IMR-90 (cell line): ENCODE measurements around the gene SPINT2. TPM values are rescaled to one million over a fixed set of nuclear protein-coding genes. Genes with fewer than 3 reads are reported as not detected.

Experiments
- ATAC-seq: fragments of 200-7000 bp; cut with Tn5 transposase; 2 replicates; pipeline ENCODE4 v1.9.1; 2020; ENCODE audit warnings: low read depth, mild to moderate bottlenecking, moderate library complexity
- BruUV-seq: library from RNA; stranded (reverse); fragments of 400-500 nt; replicated peaks from 2 replicates; lab custom pipeline; 2021; lab: Mats Ljungman, UMichigan
- CTCF ChIA-PET: fragments of 300-600 bp; formaldehyde crosslinking; extraction: SDS; loops from one replicate; lab custom pipeline; 2021; ENCODE audit warnings: antibody characterized with exemption; lab: Yijun Ruan, JAX
- POLR2A ChIA-PET: fragments of 300-600 bp; sonication (Branson Sonifier 250); formaldehyde crosslinking; loops from one replicate; lab custom pipeline; 2022; ENCODE audit warnings: antibody characterized with exemption; ENCODE audit not compliant: unreplicated experiment; lab: Charles Lee
- DNase-seq: peaks from one replicate; pipeline ENCODE4 v3.0.0; 2013
- H2AFZ ChIP-seq: replicated peaks from 2 replicates; pipeline ENCODE3; 2013; ENCODE audit warnings: low read length, mild to moderate bottlenecking; ENCODE audit not compliant: poor library complexity
- H2AK5ac ChIP-seq: 2 replicates; pipeline ENCODE4 v1.6.1; 2013; ENCODE audit warnings: low read depth, low read length, inconsistent platforms
- H2AK9ac ChIP-seq: replicated peaks from 2 replicates; pipeline ENCODE3; 2013; ENCODE audit warnings: mild to moderate bottlenecking, low read depth, low read length, moderate library complexity; ENCODE audit not compliant: poor library complexity
- H2BK120ac ChIP-seq: 2 replicates; pipeline ENCODE4 v1.6.1; 2013; ENCODE audit warnings: low read depth, low read length, inconsistent platforms
- H2BK15ac ChIP-seq: 3 replicates; pipeline ENCODE4 v1.6.1; 2013; ENCODE audit warnings: low read depth, low read length, inconsistent platforms
- H2BK20ac ChIP-seq: 2 replicates; pipeline ENCODE4 v1.6.1; 2013; ENCODE audit warnings: low read depth, mild to moderate bottlenecking, inconsistent platforms, low read length, moderate library complexity
- H2BK5ac ChIP-seq: 2 replicates; pipeline ENCODE4 v1.6.1; 2013; ENCODE audit warnings: mild to moderate bottlenecking, low read depth, low read length, inconsistent platforms; ENCODE audit not compliant: poor library complexity, severe bottlenecking
- H3K14ac ChIP-seq: replicated peaks from 2 replicates; pipeline ENCODE4 v1.6.1; 2013; ENCODE audit warnings: low read depth, low read length, inconsistent platforms
- H3K18ac ChIP-seq: 2 replicates; pipeline ENCODE4 v1.6.1; 2013; ENCODE audit warnings: low read depth, low read length, control low read depth
- H3K23ac ChIP-seq: 2 replicates; pipeline ENCODE4 v1.6.1; 2013; ENCODE audit warnings: low read depth, low read length, inconsistent platforms
- H3K27ac ChIP-seq: 2 replicates; pipeline ENCODE4 v1.5.1; 2013; ENCODE audit warnings: mild to moderate bottlenecking, control low read depth, low read length; ENCODE audit not compliant: insufficient read depth
- H3K27me3 ChIP-seq: 2 replicates; pipeline ENCODE4 v1.6.1; 2013; ENCODE audit warnings: low read length; ENCODE audit not compliant: control insufficient read depth, insufficient read depth
- H3K36me3 ChIP-seq: 2 replicates; pipeline ENCODE4 v1.6.1; 2013; ENCODE audit warnings: low read length, mixed read lengths; ENCODE audit not compliant: control insufficient read depth, insufficient read depth
- H3K4ac ChIP-seq: 2 replicates; pipeline ENCODE4 v1.6.1; 2013; ENCODE audit warnings: low read depth, low read length, inconsistent platforms
- H3K4me1 ChIP-seq: 2 replicates; pipeline ENCODE4 v1.6.1; 2013; ENCODE audit warnings: low read length, mixed read lengths; ENCODE audit not compliant: control insufficient read depth, insufficient read depth
- H3K4me2 ChIP-seq: 2 replicates; pipeline ENCODE4 v1.6.1; 2013; ENCODE audit warnings: low read depth, mild to moderate bottlenecking, control low read depth, low read length, moderate library complexity
- H3K4me3 ChIP-seq: 2 replicates; pipeline ENCODE4 v1.5.1; 2013; ENCODE audit warnings: low read depth, mild to moderate bottlenecking, control low read depth, low read length, moderate library complexity; ENCODE audit not compliant: insufficient read depth
- H3K56ac ChIP-seq: 2 replicates; pipeline ENCODE4 v1.6.1; 2013; ENCODE audit warnings: low read length, inconsistent platforms; ENCODE audit not compliant: insufficient read depth; ENCODE audit errors: extremely low read depth
- H3K79me1 ChIP-seq, 2 experiments: 2 replicates each; pipeline ENCODE4 v1.6.1; 2013; ENCODE audit warnings: low read length in 2 of 2, inconsistent platforms in 1 of 2, low read depth in 1 of 2
- H3K9ac ChIP-seq: 2 replicates; pipeline ENCODE4 v1.6.1; 2013; ENCODE audit warnings: low read depth, low read length, control low read depth
- H3K9me1 ChIP-seq: 2 replicates; pipeline ENCODE4 v1.6.1; 2013; ENCODE audit warnings: low read length, inconsistent platforms; ENCODE audit not compliant: insufficient read depth
- H3K9me3 ChIP-seq: 2 replicates; pipeline ENCODE4 v1.6.1; 2013; ENCODE audit warnings: low read length; ENCODE audit not compliant: control insufficient read depth, insufficient read depth
- H4K20me1 ChIP-seq: 2 replicates; pipeline ENCODE4 v1.6.1; 2013; ENCODE audit warnings: low read length, inconsistent platforms; ENCODE audit not compliant: insufficient read depth
- H4K5ac ChIP-seq: 2 replicates; pipeline ENCODE4 v1.6.1; 2013; ENCODE audit warnings: mild to moderate bottlenecking, low read depth, low read length, control low read depth
- H4K8ac ChIP-seq, 2 experiments: 2 replicates each; pipeline ENCODE4 v1.6.1; 2013; ENCODE audit warnings: low read depth in 2 of 2, low read length in 2 of 2, control low read depth in 1 of 2, inconsistent platforms in 1 of 2
- H4K91ac ChIP-seq: 2 replicates; pipeline ENCODE4 v1.6.1; 2013; ENCODE audit warnings: low read depth, low read length, inconsistent platforms; ENCODE audit not compliant: insufficient read depth
- BHLHE40 ChIP-seq: fragments of 150-350 bp; IDR thresholded peaks from 2 replicates; pipeline ENCODE4 v1.6.1; 2016; ENCODE audit warnings: mild to moderate bottlenecking, low read depth, low read length
- CEBPB ChIP-seq: IDR thresholded peaks from 2 replicates; pipeline ENCODE4 v1.6.1; 2012; ENCODE audit warnings: low read depth, low read length, improper control_type of control experiment
- CHD1 ChIP-seq: IDR thresholded peaks from 2 replicates; pipeline ENCODE4 v1.6.1; 2012; ENCODE audit warnings: low read depth, low read length, improper control_type of control experiment
- CTCF ChIP-seq: conservative IDR thresholded peaks from 2 replicates; pipeline ENCODE4 v1.5.1; 2012; ENCODE audit warnings: mild to moderate bottlenecking, low read depth, low read length, improper control_type of control experiment
- FOS ChIP-seq: fragments of 150-350 bp; IDR thresholded peaks from 2 replicates; pipeline ENCODE4 v1.6.1; 2016; ENCODE audit warnings: low read depth, low read length
- MAFK ChIP-seq: IDR thresholded peaks from 2 replicates; pipeline ENCODE4 v1.6.1; 2012; ENCODE audit warnings: low read depth, low read length, improper control_type of control experiment
- MAZ ChIP-seq: IDR thresholded peaks from 2 replicates; pipeline ENCODE4 v1.6.1; 2012; ENCODE audit warnings: low read depth, mild to moderate bottlenecking, low read length, improper control_type of control experiment, moderate library complexity, borderline replicate concordance
- MXI1 ChIP-seq: IDR thresholded peaks from 2 replicates; pipeline ENCODE4 v1.6.1; 2012; ENCODE audit warnings: low read depth, mild to moderate bottlenecking, low read length, moderate library complexity, borderline replicate concordance
- NFE2L2 ChIP-seq: fragments of 150-350 bp; IDR thresholded peaks from 2 replicates; pipeline ENCODE4 v1.6.1; 2016; ENCODE audit warnings: low read depth, mild to moderate bottlenecking, low read length
- POLR2A ChIP-seq: IDR thresholded peaks from 2 replicates; pipeline ENCODE4 v1.6.1; 2012; ENCODE audit warnings: mild to moderate bottlenecking, low read depth, low read length
- RAD21 ChIP-seq: IDR thresholded peaks from 2 replicates; pipeline ENCODE4 v1.6.1; 2012; ENCODE audit warnings: low read length, improper control_type of control experiment
- RCOR1 ChIP-seq: IDR thresholded peaks from 2 replicates; pipeline ENCODE4 v1.6.1; 2012; ENCODE audit warnings: mild to moderate bottlenecking, low read length, improper control_type of control experiment; ENCODE audit not compliant: insufficient replicate concordance
- RFX5 ChIP-seq: IDR thresholded peaks from 2 replicates; pipeline ENCODE4 v1.8.0; 2012; ENCODE audit warnings: low read depth, mild to moderate bottlenecking, low read length, moderate library complexity
- SMC3 ChIP-seq: fragments of 150-350 bp; IDR thresholded peaks from 2 replicates; pipeline ENCODE4 v1.6.1; 2016; ENCODE audit warnings: low read depth, mild to moderate bottlenecking, antibody characterized with exemption, low read length, moderate library complexity
- WGBS, 2 experiments: methylation state at CpG; one replicate each; pipeline versions ENCODE4 v1.1.5 to v1.1.7; 2013; ENCODE audit warnings: missing lambda C conversion rate in 2 of 2; ENCODE audit not compliant: insufficient read length in 1 of 2; ENCODE audit errors: extremely low coverage in 2 of 2; 5-methylcytosine and 5-hydroxymethylcytosine counted together
- dilution Hi-C: fragments of 300-500 bp; cut with HindIII; formaldehyde crosslinking; loops from one replicate; pipeline ENCODE4 v1.14.3; 2018; ENCODE audit warnings: low sequenced_read_pairs; ENCODE audit not compliant: unreplicated experiment
- in situ Hi-C: fragments of 300-500 bp; cut with MboI; formaldehyde crosslinking; loops from 3 replicates; pipeline ENCODE4 v1.14.3; 2019; ENCODE audit warnings: low sequenced_read_pairs, inconsistent platforms, mixed read lengths
- intact Hi-C: fragments of 100-400 bp; cut with micrococcal nuclease; formaldehyde crosslinking; loops from 2 replicates; pipeline ENCODE4 v1.10.0; 2022
- polyA plus RNA-seq, 3 experiments: library from polyadenylated mRNA; depleted of rRNA; stranded (reverse); fragments of >200 nt; gene quantifications; 2 replicates each; pipeline ENCODE4 v1.2.3, GENCODE V29; 2012; ENCODE audit warnings: low replicate concordance in 1 of 3
- total RNA-seq: library from RNA; depleted of rRNA; stranded (reverse); fragments of >200 nt; gene quantifications from 2 replicates; pipeline ENCODE4 v1.2.3, GENCODE V29; 2012
- TF ChIP-seq, protein P1 (sequence below): fragments of 150-350 bp; IDR thresholded peaks from 2 replicates; pipeline ENCODE4 v1.6.1; 2017; ENCODE audit warnings: mild to moderate bottlenecking, antibody characterized with exemption, low read length, low read depth
- TF ChIP-seq, protein P2 (sequence below): fragments of 150-350 bp; IDR thresholded peaks from 2 replicates; pipeline ENCODE4 v1.6.1; 2016; ENCODE audit warnings: low read depth, mild to moderate bottlenecking, low read length, moderate library complexity, borderline replicate concordance

The SPINT2 gene
- total and polyA plus RNA-seq, 2 of the 4 experiments (the other 2 are of a cell fraction), result 0.54 to 1.2 TPM

DNA sequence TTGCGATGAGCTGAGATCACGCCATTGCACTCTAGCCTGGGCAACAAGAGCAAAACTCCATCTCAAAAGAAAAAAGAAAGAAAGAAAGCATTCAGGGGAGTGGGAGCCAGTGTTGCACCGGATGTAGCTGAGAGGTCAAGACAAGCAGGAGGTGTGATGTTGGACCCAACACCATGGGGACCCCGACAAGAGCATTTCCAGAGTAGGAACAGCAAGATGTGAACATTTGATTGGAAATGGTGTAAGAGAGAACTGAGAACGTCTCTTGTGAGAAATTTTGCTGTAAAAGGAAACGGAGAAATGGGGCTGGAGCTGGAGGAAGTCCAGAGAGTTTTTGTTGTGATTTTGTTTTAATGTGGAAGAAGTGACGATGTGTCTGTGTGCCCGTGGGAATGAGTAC, 24.6 kb upstream of the SPINT2 start:
- H2AK5ac ChIP-seq, result no peak overlapping the region
- H3K36me3 ChIP-seq, result no peaks in the 10 kb centered on the region
- H3K27ac ChIP-seq, result no peak overlapping the region
- H3K18ac ChIP-seq, result no peak overlapping the region
- H3K4me2 ChIP-seq, result no peak overlapping the region
- H2BK15ac ChIP-seq, result no peak overlapping the region
- H3K79me1 ChIP-seq, result no peaks in the 10 kb centered on the region
- no peak overlapping the region for H2AK9ac ChIP-seq
- dilution Hi-C loops, result no loop called here
- no peak overlapping the region for H4K91ac ChIP-seq
- BruUV-seq, result no TSS peak
- no peaks in the 10 kb centered on the region for H4K20me1 ChIP-seq
- H3K9me1 ChIP-seq, result no peaks in the 10 kb centered on the region
- intact Hi-C loops, result loop anchor here (10.0 kb wide), 2 partner anchors 275 to 395 kb away; no protein-coding TSS in a partner anchor
- no peak overlapping the region for H3K4ac ChIP-seq
- no peak overlapping the region for H3K4me3 ChIP-seq
- no peaks in the 10 kb centered on the region for H3K9me3 ChIP-seq
- ATAC-seq (no peak), DNase-seq (no peak)
- no peak overlapping the region for H2AFZ ChIP-seq
- 22 to 100% methylated on average over 1 to 5 of the region's 8 CpGs for WGBS, 2 experiments
- H2BK20ac ChIP-seq, result no peak overlapping the region
- no peak overlapping the region for H3K56ac ChIP-seq
- in situ Hi-C loops, result loop anchor here (25.0 kb wide), 1 partner anchor 397 kb away; the partner anchor contains the start of gene ACTN4
- no peak overlapping the region for H4K8ac ChIP-seq
- ChIA-PET POLR2A (interaction anchor here (0.7 kb wide), 1 partner anchor 80 kb away, joined by 11 read pairs; no protein-coding TSS in a partner anchor), CTCF (no interaction called here)
- peaks cover 2% of the 10 kb centered on the region; the same call in 1 of the 2 replicates for H3K27me3 ChIP-seq
- H3K4me1 ChIP-seq, result 0 out of 2 replicates have a peak, but pooled peaks cover under 1% of the 10 kb centered on the region
- TF ChIP-seq RCOR1 (no peak), POLR2A (no peak), MAZ (no peak), RAD21 (no peak), NFE2L2 (no peak), SMC3 (no peak), CHD1 (no peak), MAFK (no peak), FOS (no peak), CEBPB (no peak), RFX5 (no peak), MXI1 (no peak), CTCF (no peak), BHLHE40 (no peak)
- TF ChIP-seq, protein P1, sequence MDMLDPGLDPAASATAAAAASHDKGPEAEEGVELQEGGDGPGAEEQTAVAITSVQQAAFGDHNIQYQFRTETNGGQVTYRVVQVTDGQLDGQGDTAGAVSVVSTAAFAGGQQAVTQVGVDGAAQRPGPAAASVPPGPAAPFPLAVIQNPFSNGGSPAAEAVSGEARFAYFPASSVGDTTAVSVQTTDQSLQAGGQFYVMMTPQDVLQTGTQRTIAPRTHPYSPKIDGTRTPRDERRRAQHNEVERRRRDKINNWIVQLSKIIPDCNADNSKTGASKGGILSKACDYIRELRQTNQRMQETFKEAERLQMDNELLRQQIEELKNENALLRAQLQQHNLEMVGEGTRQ, result no peak
- TF ChIP-seq, protein P2, sequence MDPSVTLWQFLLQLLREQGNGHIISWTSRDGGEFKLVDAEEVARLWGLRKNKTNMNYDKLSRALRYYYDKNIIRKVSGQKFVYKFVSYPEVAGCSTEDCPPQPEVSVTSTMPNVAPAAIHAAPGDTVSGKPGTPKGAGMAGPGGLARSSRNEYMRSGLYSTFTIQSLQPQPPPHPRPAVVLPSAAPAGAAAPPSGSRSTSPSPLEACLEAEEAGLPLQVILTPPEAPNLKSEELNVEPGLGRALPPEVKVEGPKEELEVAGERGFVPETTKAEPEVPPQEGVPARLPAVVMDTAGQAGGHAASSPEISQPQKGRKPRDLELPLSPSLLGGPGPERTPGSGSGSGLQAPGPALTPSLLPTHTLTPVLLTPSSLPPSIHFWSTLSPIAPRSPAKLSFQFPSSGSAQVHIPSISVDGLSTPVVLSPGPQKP, result no peak
- H3K23ac ChIP-seq, result no peak overlapping the region
- H2BK5ac ChIP-seq, result no peak overlapping the region
- no peak overlapping the region for H3K14ac ChIP-seq
- no peak overlapping the region for H4K5ac ChIP-seq
- H2BK120ac ChIP-seq, result no peak overlapping the region
- no peak overlapping the region for H3K9ac ChIP-seq
